ENCODE data around the gene STN1. TPM values are rescaled to one million over a fixed set of nuclear protein-coding genes. Genes with fewer than 3 reads are reported as not detected.
"Not testable (repeated sequence)": the region's sequence is repeated elsewhere in the genome, so short reads cannot be mapped to it uniquely, and the experiment has no call there.

The STN1 gene
- total RNA-seq, 1 experiment from 2014 or later: 33.2 TPM

- Histone ChIP-seq H3K36me3 (no peaks in the 10 kb centered on the region), H3K9me3 (no peaks in the 10 kb centered on the region), H3K4me3 (no peak overlapping the region), H3K27me3 (no peaks in the 10 kb centered on the region)
- DNase-seq: no peak
These were observed 72.0 kb downstream of the STN1 start for GRCh38 chr10:103845972-103846371.

- H3K9me3 ChIP-seq, H3K36me3 ChIP-seq, H3K4me3 ChIP-seq, DNase-seq, H3K27me3 ChIP-seq: not testable (repeated sequence)
These were observed 72.6 kb downstream of the STN1 start for GRCh38 chr10:103845346-103845745.

GRCh38 chr10:103843854-103844570, 74.0 kb downstream of the STN1 start:
- Histone ChIP-seq H3K36me3 (no peaks in the 10 kb centered on the region), H3K4me3 (no peak overlapping the region), H3K27me3 (no peaks in the 10 kb centered on the region), H3K9me3 (no peaks in the 10 kb centered on the region)
- no peak for DNase-seq

- H3K4me3 ChIP-seq: no peak overlapping the region
- H3K9me3 ChIP-seq: no peaks in the 10 kb centered on the region
- H3K27me3 ChIP-seq: no peaks in the 10 kb centered on the region
- no peak for DNase-seq
- H3K36me3 ChIP-seq: no peaks in the 10 kb centered on the region
These were observed 74.9 kb downstream of the STN1 start for GRCh38 chr10:103843045-103843444.

- Histone ChIP-seq H3K36me3 (no peaks in the 10 kb centered on the region), H3K27me3 (no peaks in the 10 kb centered on the region), H3K9me3 (no peaks in the 10 kb centered on the region), H3K4me3 (no peak overlapping the region)
- DNase-seq: no peak
These were observed 75.4 kb downstream of the STN1 start for GRCh38 chr10:103842605-103843004.

GRCh38 chr10:103841519-103841918, 76.5 kb downstream of the STN1 start:
- no peaks in the 10 kb centered on the region for H3K36me3 ChIP-seq
- H3K27me3 ChIP-seq: no peaks in the 10 kb centered on the region
- H3K9me3 ChIP-seq: no peaks in the 10 kb centered on the region
- H3K4me3 ChIP-seq: no peak overlapping the region
- no peak for DNase-seq

- H3K27me3 ChIP-seq: no peaks in the 10 kb centered on the region
- H3K9me3 ChIP-seq: no peaks in the 10 kb centered on the region
- no peak overlapping the region for H3K4me3 ChIP-seq
- no peaks in the 10 kb centered on the region for H3K36me3 ChIP-seq
- DNase-seq: no peak
These were observed 77.3 kb downstream of the STN1 start for GRCh38 chr10:103840740-103841070.

GRCh38 chr10:103839872-103840739, 77.9 kb downstream of the STN1 start:
- Histone ChIP-seq H3K4me3 (no peak overlapping the region), H3K27me3 (no peaks in the 10 kb centered on the region), H3K9me3 (no peaks in the 10 kb centered on the region), H3K36me3 (no peaks in the 10 kb centered on the region)
- no peak for DNase-seq

- Histone ChIP-seq H3K27me3 (no peaks in the 10 kb centered on the region), H3K4me3 (no peak overlapping the region)
- DNase-seq: no peak
These were observed 78.5 kb downstream of the STN1 start for GRCh38 chr10:103839519-103839871.

GRCh38 chr10:103838862-103839518, 79.0 kb downstream of the STN1 start:
- H3K9me3 ChIP-seq: no peaks in the 10 kb centered on the region
- H3K4me3 ChIP-seq: no peak overlapping the region
- DNase-seq: no peak

More at GRCh38 chr10:103839519-103839871, 78.5 kb downstream of the STN1 start:
- Histone ChIP-seq H3K9me3 (no peaks in the 10 kb centered on the region), H3K36me3 (no peaks in the 10 kb centered on the region)

GRCh38 chr10:103838070-103838395, 80.0 kb downstream of the STN1 start:
- DNase-seq: no peak
- no peaks in the 10 kb centered on the region for H3K36me3 ChIP-seq
- no peak overlapping the region for H3K4me3 ChIP-seq
- H3K9me3 ChIP-seq: peaks cover under 1% of the 10 kb centered on the region
- H3K27me3 ChIP-seq: no peaks in the 10 kb centered on the region

More at GRCh38 chr10:103838862-103839518, 79.0 kb downstream of the STN1 start:
- no peaks in the 10 kb centered on the region for H3K36me3 ChIP-seq
- no peaks in the 10 kb centered on the region for H3K27me3 ChIP-seq

- Histone ChIP-seq H3K27me3 (no peaks in the 10 kb centered on the region), H3K9me3 (peaks cover 3% of the 10 kb centered on the region), H3K36me3 (no peaks in the 10 kb centered on the region), H3K4me3 (no peak overlapping the region)
- no peak for DNase-seq
These were observed 80.5 kb downstream of the STN1 start for GRCh38 chr10:103837370-103838069.

- DNase-seq: no peak
- H3K27me3 ChIP-seq: no peaks in the 10 kb centered on the region
- no peaks in the 10 kb centered on the region for H3K36me3 ChIP-seq
- H3K9me3 ChIP-seq: peaks cover 4% of the 10 kb centered on the region
- H3K4me3 ChIP-seq: no peak overlapping the region
These were observed 81.1 kb downstream of the STN1 start for GRCh38 chr10:103836861-103837260.

- Histone ChIP-seq H3K9me3 (peaks cover 4% of the 10 kb centered on the region), H3K4me3 (no peak overlapping the region), H3K36me3 (no peaks in the 10 kb centered on the region), H3K27me3 (no peaks in the 10 kb centered on the region)
- DNase-seq: no peak
These were observed 81.7 kb downstream of the STN1 start for GRCh38 chr10:103836273-103836672.

- no peaks in the 10 kb centered on the region for H3K27me3 ChIP-seq
- H3K36me3 ChIP-seq: no peaks in the 10 kb centered on the region
- DNase-seq: no peak
- H3K9me3 ChIP-seq: peaks cover 4% of the 10 kb centered on the region
- H3K4me3 ChIP-seq: no peak overlapping the region
These were observed 82.6 kb downstream of the STN1 start for GRCh38 chr10:103835096-103836050.

GRCh38 chr10:103834436-103835095, 83.4 kb downstream of the STN1 start:
- no peaks in the 10 kb centered on the region for H3K27me3 ChIP-seq
- H3K36me3 ChIP-seq: no peaks in the 10 kb centered on the region
- H3K4me3 ChIP-seq: no peak overlapping the region
- H3K9me3 ChIP-seq: peaks cover 4% of the 10 kb centered on the region
- no peak for DNase-seq

All from MG63 (cell line).